Measurements from ENCODE around the gene MORN1.

The MORN1 gene

DNA sequence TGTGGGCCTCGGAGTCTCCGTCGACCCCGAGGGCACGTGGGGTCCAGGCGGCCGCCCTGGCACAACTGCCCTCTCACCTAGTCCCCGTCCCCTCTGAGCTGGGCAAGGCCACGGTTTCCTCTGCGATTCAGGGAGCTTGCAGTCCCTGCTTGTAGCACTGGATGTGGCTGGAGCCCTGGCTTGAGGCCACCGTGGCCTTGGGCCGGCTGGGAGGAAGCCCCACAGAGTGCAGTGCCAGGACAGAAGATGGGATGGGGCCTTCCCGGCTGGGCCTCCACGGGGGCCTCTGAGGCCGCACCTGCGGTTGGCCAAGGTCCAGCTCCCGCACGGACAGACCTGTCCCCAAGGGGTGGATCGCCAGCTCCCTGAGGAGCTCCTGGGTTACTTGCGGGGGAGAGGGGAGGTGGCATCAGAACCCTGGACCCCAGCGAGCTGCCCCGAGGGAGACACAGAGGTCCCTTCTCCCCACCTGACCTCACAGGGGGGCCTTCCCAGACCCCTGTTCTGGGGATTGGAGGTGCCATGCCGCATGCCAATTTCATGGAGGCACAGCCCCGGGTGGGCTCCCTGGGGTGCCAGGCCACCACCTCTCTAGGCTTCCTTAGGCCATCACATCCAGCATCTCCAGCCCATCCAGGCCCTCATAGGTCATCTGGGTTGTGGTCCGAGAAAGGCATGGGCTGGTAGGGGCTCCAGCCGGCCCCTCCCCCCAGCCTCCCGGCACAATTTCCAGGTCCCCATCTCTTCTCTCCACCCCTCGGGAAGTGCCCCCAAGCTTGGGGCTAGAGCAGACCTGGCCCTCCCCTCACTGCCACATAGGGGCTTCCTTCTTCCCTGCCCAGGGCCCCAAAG, 80.8 kb downstream of the MORN1 start (continued):
- TF ChIP-seq, protein P1, sequence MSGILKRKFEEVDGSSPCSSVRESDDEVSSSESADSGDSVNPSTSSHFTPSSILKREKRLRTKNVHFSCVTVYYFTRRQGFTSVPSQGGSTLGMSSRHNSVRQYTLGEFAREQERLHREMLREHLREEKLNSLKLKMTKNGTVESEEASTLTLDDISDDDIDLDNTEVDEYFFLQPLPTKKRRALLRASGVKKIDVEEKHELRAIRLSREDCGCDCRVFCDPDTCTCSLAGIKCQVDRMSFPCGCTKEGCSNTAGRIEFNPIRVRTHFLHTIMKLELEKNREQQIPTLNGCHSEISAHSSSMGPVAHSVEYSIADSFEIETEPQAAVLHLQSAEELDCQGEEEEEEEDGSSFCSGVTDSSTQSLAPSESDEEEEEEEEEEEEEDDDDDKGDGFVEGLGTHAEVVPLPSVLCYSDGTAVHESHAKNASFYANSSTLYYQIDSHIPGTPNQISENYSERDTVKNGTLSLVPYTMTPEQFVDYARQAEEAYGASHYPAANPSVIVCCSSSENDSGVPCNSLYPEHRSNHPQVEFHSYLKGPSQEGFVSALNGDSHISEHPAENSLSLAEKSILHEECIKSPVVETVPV (CRISPR knock-in tag; IDR thresholded peaks at IDR 0.05), result no peak
- TF ChIP-seq ZFP3 (CRISPR knock-in tag; IDR thresholded peaks at IDR 0.05) (no peak), ZNF8 (CRISPR knock-in tag; IDR thresholded peaks at IDR 0.05) (no peak), BACH2 (CRISPR knock-in tag; IDR thresholded peaks at IDR 0.05; ENCODE audit: borderline replicate concordance) (no peak), ZC3H10 (CRISPR knock-in tag; IDR thresholded peaks at IDR 0.05) (no peak)

DNA sequence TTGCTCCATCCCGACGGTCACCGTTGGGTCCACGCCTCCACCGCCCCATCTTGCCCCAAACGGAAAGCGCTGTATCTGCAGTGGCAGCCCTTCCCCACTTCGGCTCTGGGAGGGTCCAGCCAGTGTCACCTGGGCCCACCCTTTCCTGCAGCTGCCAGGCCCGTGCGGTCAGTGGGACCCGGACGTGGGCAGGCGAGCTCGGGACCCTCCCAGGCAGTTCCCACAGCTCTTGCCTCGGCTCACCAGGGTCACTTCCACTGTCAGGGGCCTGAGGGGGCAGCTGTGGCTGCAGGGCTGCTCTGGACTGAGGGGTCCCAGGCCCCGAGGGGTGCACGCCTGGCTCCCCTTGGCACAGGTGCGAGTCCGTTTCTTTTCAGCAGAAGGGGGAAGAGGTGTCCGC, 82.5 kb downstream of the MORN1 start:
- TF ChIP-seq, protein P1 (CRISPR knock-in tag; IDR thresholded peaks at IDR 0.05), result no peak
- TF ChIP-seq RARB (CRISPR knock-in tag; IDR thresholded peaks at IDR 0.05) (no peak), ARNTL (CRISPR knock-in tag; IDR thresholded peaks at IDR 0.05; ENCODE audit: borderline replicate concordance, low read depth) (no peak), ZFP3 (CRISPR knock-in tag; IDR thresholded peaks at IDR 0.05) (no peak), ZNF70 (CRISPR knock-in tag; IDR thresholded peaks at IDR 0.05) (no peak), ZFP30 (CRISPR knock-in tag; IDR thresholded peaks at IDR 0.05) (no peak), GLIS3 (CRISPR knock-in tag; IDR thresholded peaks at IDR 0.05) (no peak), SNAI2 (CRISPR knock-in tag; IDR thresholded peaks at IDR 0.05) (no peak), ZC3H10 (CRISPR knock-in tag; IDR thresholded peaks at IDR 0.05) (no peak), CSDC2 (CRISPR knock-in tag; IDR thresholded peaks at IDR 0.05) (no peak)
- TF ChIP-seq, protein P2, sequence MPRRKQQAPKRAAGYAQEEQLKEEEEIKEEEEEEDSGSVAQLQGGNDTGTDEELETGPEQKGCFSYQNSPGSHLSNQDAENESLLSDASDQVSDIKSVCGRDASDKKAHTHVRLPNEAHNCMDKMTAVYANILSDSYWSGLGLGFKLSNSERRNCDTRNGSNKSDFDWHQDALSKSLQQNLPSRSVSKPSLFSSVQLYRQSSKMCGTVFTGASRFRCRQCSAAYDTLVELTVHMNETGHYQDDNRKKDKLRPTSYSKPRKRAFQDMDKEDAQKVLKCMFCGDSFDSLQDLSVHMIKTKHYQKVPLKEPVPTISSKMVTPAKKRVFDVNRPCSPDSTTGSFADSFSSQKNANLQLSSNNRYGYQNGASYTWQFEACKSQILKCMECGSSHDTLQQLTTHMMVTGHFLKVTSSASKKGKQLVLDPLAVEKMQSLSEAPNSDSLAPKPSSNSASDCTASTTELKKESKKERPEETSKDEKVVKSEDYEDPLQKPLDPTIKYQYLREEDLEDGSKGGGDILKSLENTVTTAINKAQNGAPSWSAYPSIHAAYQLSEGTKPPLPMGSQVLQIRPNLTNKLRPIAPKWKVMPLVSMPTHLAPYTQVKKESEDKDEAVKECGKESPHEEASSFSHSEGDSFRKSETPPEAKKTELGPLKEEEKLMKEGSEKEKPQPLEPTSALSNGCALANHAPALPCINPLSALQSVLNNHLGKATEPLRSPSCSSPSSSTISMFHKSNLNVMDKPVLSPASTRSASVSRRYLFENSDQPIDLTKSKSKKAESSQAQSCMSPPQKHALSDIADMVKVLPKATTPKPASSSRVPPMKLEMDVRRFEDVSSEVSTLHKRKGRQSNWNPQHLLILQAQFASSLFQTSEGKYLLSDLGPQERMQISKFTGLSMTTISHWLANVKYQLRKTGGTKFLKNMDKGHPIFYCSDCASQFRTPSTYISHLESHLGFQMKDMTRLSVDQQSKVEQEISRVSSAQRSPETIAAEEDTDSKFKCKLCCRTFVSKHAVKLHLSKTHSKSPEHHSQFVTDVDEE (CRISPR knock-in tag; IDR thresholded peaks at IDR 0.05), result no peak
- TF ChIP-seq, protein P3, sequence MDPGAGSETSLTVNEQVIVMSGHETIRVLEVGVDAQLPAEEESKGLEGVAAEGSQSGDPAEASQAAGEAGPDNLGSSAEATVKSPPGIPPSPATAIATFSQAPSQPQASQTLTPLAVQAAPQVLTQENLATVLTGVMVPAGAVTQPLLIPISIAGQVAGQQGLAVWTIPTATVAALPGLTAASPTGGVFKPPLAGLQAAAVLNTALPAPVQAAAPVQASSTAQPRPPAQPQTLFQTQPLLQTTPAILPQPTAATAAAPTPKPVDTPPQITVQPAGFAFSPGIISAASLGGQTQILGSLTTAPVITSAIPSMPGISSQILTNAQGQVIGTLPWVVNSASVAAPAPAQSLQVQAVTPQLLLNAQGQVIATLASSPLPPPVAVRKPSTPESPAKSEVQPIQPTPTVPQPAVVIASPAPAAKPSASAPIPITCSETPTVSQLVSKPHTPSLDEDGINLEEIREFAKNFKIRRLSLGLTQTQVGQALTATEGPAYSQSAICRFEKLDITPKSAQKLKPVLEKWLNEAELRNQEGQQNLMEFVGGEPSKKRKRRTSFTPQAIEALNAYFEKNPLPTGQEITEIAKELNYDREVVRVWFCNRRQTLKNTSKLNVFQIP (CRISPR knock-in tag; IDR thresholded peaks at IDR 0.05; ENCODE audit: borderline replicate concordance, low read depth), result no peak
- TF ChIP-seq, protein P4, sequence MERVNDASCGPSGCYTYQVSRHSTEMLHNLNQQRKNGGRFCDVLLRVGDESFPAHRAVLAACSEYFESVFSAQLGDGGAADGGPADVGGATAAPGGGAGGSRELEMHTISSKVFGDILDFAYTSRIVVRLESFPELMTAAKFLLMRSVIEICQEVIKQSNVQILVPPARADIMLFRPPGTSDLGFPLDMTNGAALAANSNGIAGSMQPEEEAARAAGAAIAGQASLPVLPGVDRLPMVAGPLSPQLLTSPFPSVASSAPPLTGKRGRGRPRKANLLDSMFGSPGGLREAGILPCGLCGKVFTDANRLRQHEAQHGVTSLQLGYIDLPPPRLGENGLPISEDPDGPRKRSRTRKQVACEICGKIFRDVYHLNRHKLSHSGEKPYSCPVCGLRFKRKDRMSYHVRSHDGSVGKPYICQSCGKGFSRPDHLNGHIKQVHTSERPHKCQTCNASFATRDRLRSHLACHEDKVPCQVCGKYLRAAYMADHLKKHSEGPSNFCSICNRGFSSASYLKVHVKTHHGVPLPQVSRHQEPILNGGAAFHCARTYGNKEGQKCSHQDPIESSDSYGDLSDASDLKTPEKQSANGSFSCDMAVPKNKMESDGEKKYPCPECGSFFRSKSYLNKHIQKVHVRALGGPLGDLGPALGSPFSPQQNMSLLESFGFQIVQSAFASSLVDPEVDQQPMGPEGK (CRISPR knock-in tag; IDR thresholded peaks at IDR 0.05; ENCODE audit: borderline replicate concordance), result no peak
- no peak for ATAC-seq

DNA sequence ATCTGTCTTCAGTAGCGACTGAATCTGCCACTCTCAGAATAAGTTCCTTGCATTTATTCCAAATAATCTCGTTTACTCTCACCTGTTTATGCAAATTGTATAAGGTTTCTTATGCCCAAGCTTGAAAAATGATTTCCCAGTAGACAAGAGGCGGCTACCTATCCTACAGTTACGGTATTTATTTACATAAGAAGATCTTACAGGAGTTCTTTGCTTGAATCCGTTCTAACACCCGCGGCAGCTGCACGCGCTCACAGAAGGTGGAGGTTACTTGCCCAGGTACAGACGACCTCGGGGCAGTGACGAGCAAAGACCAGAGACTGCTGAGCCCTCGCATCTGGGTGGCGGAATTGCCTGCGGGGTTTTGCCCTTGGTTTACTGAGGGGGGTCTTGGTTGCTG, 83.4 kb downstream of the MORN1 start:
- TF ChIP-seq ISL1 (CRISPR knock-in tag; IDR thresholded peaks at IDR 0.05) (no peak), ESRRG (CRISPR knock-in tag; IDR thresholded peaks at IDR 0.05) (no peak)
- ATAC-seq, result no peak

DNA sequence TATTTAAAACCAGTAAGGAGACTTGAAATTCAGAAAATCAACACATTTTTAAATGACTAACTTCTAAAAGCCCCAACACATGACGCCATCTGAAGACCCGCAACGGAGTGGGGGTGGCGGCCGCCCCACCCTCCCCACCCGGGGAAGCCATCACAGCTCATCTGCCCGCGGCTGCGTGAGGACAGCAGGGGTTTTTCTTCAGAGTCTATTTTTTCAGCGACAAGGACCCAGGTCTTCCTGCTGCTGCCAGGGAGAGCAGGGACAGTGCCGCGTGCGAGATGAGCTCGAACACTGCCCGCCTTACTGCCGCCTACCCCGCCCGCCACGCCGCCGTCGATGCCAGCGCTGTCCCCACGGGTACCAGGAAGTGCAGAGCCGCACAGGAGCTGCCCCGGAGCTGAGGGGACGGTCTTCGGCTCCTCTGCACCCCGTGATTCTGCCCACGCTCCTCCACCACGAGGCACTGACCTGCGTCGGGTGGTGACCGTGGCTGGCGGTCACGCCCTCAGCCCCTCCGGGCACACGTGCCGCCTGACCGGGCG, 84.2 kb downstream of the MORN1 start:
- no peak for ATAC-seq
- TF ChIP-seq, protein P4 (CRISPR knock-in tag; IDR thresholded peaks at IDR 0.05; ENCODE audit: borderline replicate concordance), result no peak
- TF ChIP-seq ZC3H10 (CRISPR knock-in tag; IDR thresholded peaks at IDR 0.05) (no peak), ZFP30 (CRISPR knock-in tag; IDR thresholded peaks at IDR 0.05) (no peak), PPARA (CRISPR knock-in tag; IDR thresholded peaks at IDR 0.05; ENCODE audit: borderline replicate concordance) (no peak), ARNTL (CRISPR knock-in tag; IDR thresholded peaks at IDR 0.05; ENCODE audit: borderline replicate concordance, low read depth) (no peak), ZNF8 (CRISPR knock-in tag; IDR thresholded peaks at IDR 0.05) (no peak), ZFP3 (CRISPR knock-in tag; IDR thresholded peaks at IDR 0.05) (no peak)
- TF ChIP-seq, protein P2 (CRISPR knock-in tag; IDR thresholded peaks at IDR 0.05), result no peak
